Neural progenitor cell (in vitro differentiated cells): ENCODE results near the gene PARN.

Source experiments
- CTCF ChIP-seq: fragments of 200-600 bp; sonication (generic); IDR thresholded peaks from 2 replicates; pipeline ENCODE4 v1.5.1; 2017; ENCODE audit warnings: antibody characterized with exemption, mild to moderate bottlenecking
- EZH2 ChIP-seq: fragments of 200-600 bp; sonication (generic); IDR thresholded peaks from 2 replicates; pipeline ENCODE4 v1.6.1; 2017; ENCODE audit warnings: antibody characterized with exemption, mild to moderate bottlenecking, moderate library complexity
- EZH2phosphoT487 ChIP-seq: fragments of 200-600 bp; sonication (generic); IDR thresholded peaks from 2 replicates; pipeline ENCODE4 v1.6.1; 2017; ENCODE audit warnings: antibody characterized with exemption

DNA sequence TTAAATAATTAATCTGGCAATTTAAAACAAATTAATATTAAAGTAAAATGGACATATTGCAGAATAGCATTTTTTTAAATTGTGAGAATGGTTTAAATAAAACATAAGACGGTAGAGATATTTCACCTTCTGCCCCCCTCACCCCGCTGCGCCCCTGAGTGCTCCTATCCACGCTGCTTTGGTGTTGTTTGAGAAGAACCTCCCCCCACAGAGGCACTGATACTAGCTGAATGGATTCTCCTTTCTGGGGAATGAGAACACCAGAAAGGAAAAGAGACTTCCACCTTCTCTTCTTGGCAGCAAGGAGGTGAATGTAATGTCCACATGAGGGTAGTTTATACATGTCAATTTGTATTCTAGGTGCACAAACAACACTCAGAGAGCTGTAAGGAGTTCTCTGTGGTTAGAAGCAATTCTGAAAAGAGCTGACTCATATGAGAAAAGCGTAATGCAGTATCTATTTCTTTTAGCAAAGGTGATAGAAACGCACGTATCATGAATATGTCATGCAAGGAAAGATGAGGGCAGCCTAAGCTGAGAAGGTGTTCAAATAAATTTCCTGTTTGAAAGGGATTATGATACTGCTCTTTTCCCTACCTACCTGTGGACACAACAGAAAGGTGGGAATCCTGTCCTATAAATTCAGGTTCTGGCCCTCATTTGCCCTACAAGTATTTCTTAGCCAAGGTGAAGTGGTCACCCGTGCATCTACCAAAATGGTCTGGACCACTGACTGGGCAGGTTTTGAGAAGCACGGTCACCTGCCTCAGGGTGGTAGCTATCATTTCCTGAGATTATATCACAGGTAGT is 126.9 kb downstream of the PARN start:
- no peak for TF ChIP-seq CTCF
- no peak for TF ChIP-seq EZH2
- TF ChIP-seq EZH2phosphoT487 = no peak
